ENCODE measurements around the gene IDI2. TPM values are rescaled to one million over a fixed set of nuclear protein-coding genes. Genes with fewer than 3 reads are reported as not detected.

The IDI2 gene
- total and polyA plus RNA-seq, 2 of the 13 experiments (the other 11 are each of a cell fraction or from before 2014, with no cell fraction given): not detected

- TF ChIP-seq ZNF768 (CRISPR knock-in tag; IDR thresholded peaks at IDR 0.05): peak; percentile 44; the same call in 1 of the 2 replicates
- peak; percentile 32; the same call in 1 of the 2 replicates for TF ChIP-seq ZNF292 (CRISPR knock-in tag; IDR thresholded peaks at IDR 0.05; ENCODE audit: borderline replicate concordance, low read depth)
- TF ChIP-seq ZMYM4 (CRISPR knock-in tag; IDR thresholded peaks at IDR 0.05): peak; percentile 3; the same call in 1 of the 2 replicates
- TF ChIP-seq MEIS2 (CRISPR knock-in tag; IDR thresholded peaks at IDR 0.05): no peak
- peak; percentile 42; the same call in 1 of the 2 replicates for TF ChIP-seq DMAP1 (CRISPR knock-in tag; IDR thresholded peaks at IDR 0.05)
- TF ChIP-seq ZNF691 (CRISPR knock-in tag; IDR thresholded peaks at IDR 0.05; ENCODE audit: borderline replicate concordance, low read depth): peak; percentile 72; the same call in 1 of the 2 replicates
- no peak for TF ChIP-seq ZBTB40 (IDR thresholded peaks at IDR 0.05)
- TF ChIP-seq ZBTB40 (CRISPR knock-in tag; IDR thresholded peaks at IDR 0.05): peak; percentile 72
- no peak for TF ChIP-seq NR0B2 (CRISPR knock-in tag; IDR thresholded peaks at IDR 0.05)
- peak; percentile 48 for TF ChIP-seq BHLHE40 (IDR thresholded peaks at IDR 0.05; ENCODE audit: low read length)
- TF ChIP-seq NFE2 (CRISPR knock-in tag; IDR thresholded peaks at IDR 0.05): peak; percentile 78
- TF ChIP-seq GLI4 (CRISPR knock-in tag; IDR thresholded peaks at IDR 0.05; ENCODE audit: borderline replicate concordance): no peak
- peak; percentile 32; the same call in 1 of the 2 replicates for TF ChIP-seq ZFP91 (CRISPR knock-in tag; IDR thresholded peaks at IDR 0.05; ENCODE audit: borderline replicate concordance)
- TF ChIP-seq RNF2 (conservative IDR thresholded peaks at IDR 0.05; ENCODE audit: low read depth): peak; percentile 78
- peak; percentile 38; the same call in 1 of the 2 replicates for TF ChIP-seq ZNF572 (CRISPR knock-in tag; IDR thresholded peaks at IDR 0.05)
- no peak for TF ChIP-seq ZNF558 (CRISPR knock-in tag; IDR thresholded peaks at IDR 0.05; ENCODE audit: borderline replicate concordance)
These were observed 51.4 kb downstream of the IDI2 start (continued) for GRCh38 chr10:974038-974784.
